Suprapubic skin (tissue), 4 donors: ENCODE results near the gene SUPT16H.

ENCODE experiments used
- EP300 ChIP-seq: sonication (generic); formaldehyde crosslinking; IDR thresholded peaks from one replicate; pipeline ENCODE4 v1.6.1; 2017; ENCODE audit warnings: antibody characterized with exemption
- POLR2A ChIP-seq, 2 donors: fragments of 450-650 bp; IDR thresholded peaks; one replicate each; pipeline ENCODE4 v1.6.1; 2017; ENCODE audit warnings: antibody characterized with exemption in 2 of 2, mild to moderate bottlenecking in 2 of 2, moderate library complexity in 2 of 2
- POLR2AphosphoS5 ChIP-seq, 3 donors: sonication (generic); formaldehyde crosslinking; IDR thresholded peaks; one replicate each; pipeline ENCODE4 v1.6.1; 2017; ENCODE audit warnings: antibody characterized with exemption in 3 of 3
- TF ChIP-seq, protein P1 (sequence below), 2 donors: fragments of 200-600 bp in 1 of 2; fragments of 450-650 bp in 1 of 2; sonication (generic) in 1 of 2; IDR thresholded peaks; one replicate each; pipeline ENCODE4 v1.5.1; 2016 to 2019; ENCODE audit warnings: antibody characterized with exemption in 2 of 2, mild to moderate bottlenecking in 1 of 2, moderate library complexity in 1 of 2

- TF ChIP-seq, protein P1, sequence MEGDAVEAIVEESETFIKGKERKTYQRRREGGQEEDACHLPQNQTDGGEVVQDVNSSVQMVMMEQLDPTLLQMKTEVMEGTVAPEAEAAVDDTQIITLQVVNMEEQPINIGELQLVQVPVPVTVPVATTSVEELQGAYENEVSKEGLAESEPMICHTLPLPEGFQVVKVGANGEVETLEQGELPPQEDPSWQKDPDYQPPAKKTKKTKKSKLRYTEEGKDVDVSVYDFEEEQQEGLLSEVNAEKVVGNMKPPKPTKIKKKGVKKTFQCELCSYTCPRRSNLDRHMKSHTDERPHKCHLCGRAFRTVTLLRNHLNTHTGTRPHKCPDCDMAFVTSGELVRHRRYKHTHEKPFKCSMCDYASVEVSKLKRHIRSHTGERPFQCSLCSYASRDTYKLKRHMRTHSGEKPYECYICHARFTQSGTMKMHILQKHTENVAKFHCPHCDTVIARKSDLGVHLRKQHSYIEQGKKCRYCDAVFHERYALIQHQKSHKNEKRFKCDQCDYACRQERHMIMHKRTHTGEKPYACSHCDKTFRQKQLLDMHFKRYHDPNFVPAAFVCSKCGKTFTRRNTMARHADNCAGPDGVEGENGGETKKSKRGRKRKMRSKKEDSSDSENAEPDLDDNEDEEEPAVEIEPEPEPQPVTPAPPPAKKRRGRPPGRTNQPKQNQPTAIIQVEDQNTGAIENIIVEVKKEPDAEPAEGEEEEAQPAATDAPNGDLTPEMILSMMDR (IDR thresholded peaks at IDR 0.05) = no peak
- TF ChIP-seq POLR2A (IDR thresholded peaks at IDR 0.05) (no peak), EP300 (no peak), POLR2AphosphoS5 (IDR thresholded peaks at IDR 0.05) (no peak)
These were observed 30.4 kb upstream of the SUPT16H start for GRCh38 chr14:21414137-21414631.
